WERI-Rb-1 (cell line): ENCODE results near the gene C4orf33.

ENCODE experiments used
- DNase-seq: peaks from one replicate; pipeline ENCODE4 v3.0.0-alpha.2; 2020
- H3K27ac ChIP-seq: fragments of 250-450 bp; sonication (Bioruptor Pico); 2 replicates; pipeline ENCODE4 v1.5.1; 2020; ENCODE audit warnings: mild to moderate bottlenecking, moderate library complexity
- H3K27me3 ChIP-seq: fragments of 250-450 bp; sonication (Bioruptor Pico); 2 replicates; pipeline ENCODE4 v1.5.1; 2021; ENCODE audit warnings: mild to moderate bottlenecking, low read depth, moderate library complexity; ENCODE audit not compliant: insufficient read depth, severe bottlenecking
- H3K36me3 ChIP-seq: fragments of 250-450 bp; sonication (Bioruptor Pico); 2 replicates; pipeline ENCODE4 v1.5.1; 2020; ENCODE audit warnings: mild to moderate bottlenecking, moderate library complexity
- H3K4me3 ChIP-seq: 2 replicates; pipeline ENCODE4 v1.5.1; 2011; ENCODE audit warnings: low read depth, mild to moderate bottlenecking, control low read depth, low read length
- H3K9me3 ChIP-seq: fragments of 250-450 bp; sonication (Bioruptor Pico); 2 replicates; pipeline ENCODE4 v1.5.1; 2021; ENCODE audit warnings: mild to moderate bottlenecking, moderate library complexity; ENCODE audit not compliant: severe bottlenecking
- TF ChIP-seq, protein P1 (sequence below): IDR thresholded peaks from 2 replicates; pipeline ENCODE4 v1.5.1; 2011; ENCODE audit warnings: low read depth, mild to moderate bottlenecking, control low read depth, inconsistent platforms, low read length

The C4orf33 gene

GRCh38 chr4:129145222-129145730 lies 49.3 kb downstream of the C4orf33 start:
- no peak overlapping the region for H3K4me3 ChIP-seq
- no peaks in the 10 kb centered on the region for H3K27me3 ChIP-seq
- no peaks in the 10 kb centered on the region for H3K9me3 ChIP-seq
- H3K36me3 ChIP-seq: no peaks in the 10 kb centered on the region
- DNase-seq: no peak
- H3K27ac ChIP-seq: no peak overlapping the region
- TF ChIP-seq, protein P1, sequence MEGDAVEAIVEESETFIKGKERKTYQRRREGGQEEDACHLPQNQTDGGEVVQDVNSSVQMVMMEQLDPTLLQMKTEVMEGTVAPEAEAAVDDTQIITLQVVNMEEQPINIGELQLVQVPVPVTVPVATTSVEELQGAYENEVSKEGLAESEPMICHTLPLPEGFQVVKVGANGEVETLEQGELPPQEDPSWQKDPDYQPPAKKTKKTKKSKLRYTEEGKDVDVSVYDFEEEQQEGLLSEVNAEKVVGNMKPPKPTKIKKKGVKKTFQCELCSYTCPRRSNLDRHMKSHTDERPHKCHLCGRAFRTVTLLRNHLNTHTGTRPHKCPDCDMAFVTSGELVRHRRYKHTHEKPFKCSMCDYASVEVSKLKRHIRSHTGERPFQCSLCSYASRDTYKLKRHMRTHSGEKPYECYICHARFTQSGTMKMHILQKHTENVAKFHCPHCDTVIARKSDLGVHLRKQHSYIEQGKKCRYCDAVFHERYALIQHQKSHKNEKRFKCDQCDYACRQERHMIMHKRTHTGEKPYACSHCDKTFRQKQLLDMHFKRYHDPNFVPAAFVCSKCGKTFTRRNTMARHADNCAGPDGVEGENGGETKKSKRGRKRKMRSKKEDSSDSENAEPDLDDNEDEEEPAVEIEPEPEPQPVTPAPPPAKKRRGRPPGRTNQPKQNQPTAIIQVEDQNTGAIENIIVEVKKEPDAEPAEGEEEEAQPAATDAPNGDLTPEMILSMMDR: no peak

DNA sequence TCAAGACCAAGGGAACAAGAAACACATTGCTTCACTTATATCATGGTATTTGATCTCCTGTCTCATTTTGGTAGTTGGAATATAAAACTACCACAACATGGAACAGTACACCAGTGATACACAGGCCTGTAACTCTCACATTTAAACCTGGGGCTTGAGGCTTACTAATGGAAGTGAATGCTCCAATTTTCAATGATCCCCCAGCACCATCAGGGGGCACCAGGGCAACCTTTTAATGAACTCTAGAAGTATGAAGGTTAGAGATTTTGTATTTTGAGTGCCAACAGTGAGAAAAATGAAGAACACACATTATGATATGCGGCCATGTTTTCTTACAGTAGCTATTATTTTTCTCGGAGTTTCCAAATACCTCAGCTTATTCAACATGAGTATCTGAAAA lies 50.7 kb downstream of the C4orf33 start:
- Histone ChIP-seq H3K27ac (no peak overlapping the region), H3K4me3 (no peak overlapping the region), H3K9me3 (no peaks in the 10 kb centered on the region), H3K27me3 (no peaks in the 10 kb centered on the region), H3K36me3 (no peaks in the 10 kb centered on the region)
- DNase-seq: no peak
- TF ChIP-seq, protein P1: no peak

DNA sequence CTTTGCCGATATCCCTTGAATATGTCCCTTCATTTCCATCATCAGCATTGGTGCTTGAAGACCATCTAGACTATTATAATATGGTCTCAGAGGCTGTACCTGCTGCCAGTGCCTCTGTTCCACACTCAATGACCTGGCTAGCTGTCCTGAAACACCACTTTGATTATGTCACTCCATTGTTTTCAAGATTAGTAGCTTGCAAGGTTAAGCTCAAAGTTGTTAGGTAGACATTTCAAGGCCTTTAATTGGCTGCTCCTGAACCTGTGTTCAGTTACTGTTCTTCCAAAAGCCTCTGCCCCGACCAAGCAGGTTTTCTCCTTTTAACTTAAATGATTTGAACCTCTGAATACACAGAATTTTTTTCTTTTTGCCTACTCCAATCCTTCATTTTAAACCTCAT lies 52.9 kb downstream of the C4orf33 start:
- no peaks in the 10 kb centered on the region for H3K9me3 ChIP-seq

GRCh38 chr4:129149906-129150305 lies 54.0 kb downstream of the C4orf33 start:
- DNase-seq: no peak
- Histone ChIP-seq H3K9me3 (no peaks in the 10 kb centered on the region), H3K27ac (no peak overlapping the region), H3K27me3 (no peaks in the 10 kb centered on the region), H3K36me3 (no peaks in the 10 kb centered on the region), H3K4me3 (no peak overlapping the region)
- TF ChIP-seq, protein P1: no peak

More for the DNA sequence above, 52.9 kb downstream of the C4orf33 start:
- H3K36me3 ChIP-seq: no peaks in the 10 kb centered on the region
- TF ChIP-seq, protein P1: no peak
- no peaks in the 10 kb centered on the region for H3K27me3 ChIP-seq
- H3K4me3 ChIP-seq: no peak overlapping the region
- no peak for DNase-seq
- no peak overlapping the region for H3K27ac ChIP-seq

DNA sequence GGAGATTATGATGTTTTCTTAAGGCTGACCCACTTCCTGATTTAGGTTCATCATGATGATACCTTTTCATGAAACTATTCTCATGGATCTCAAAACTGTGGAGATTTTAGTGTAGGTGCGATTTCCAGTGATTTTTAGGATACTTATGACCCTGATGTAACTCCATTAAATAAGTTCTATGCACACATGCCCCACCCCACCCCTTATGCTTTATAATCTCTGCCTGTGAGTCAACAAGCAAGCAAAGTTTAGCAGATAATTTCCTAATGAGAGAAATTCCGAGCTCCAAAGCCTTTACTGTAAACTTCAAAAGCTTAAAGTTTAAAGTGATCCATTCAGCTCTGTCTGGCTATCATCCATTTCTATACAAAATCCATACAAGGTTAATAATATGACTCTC lies 56.4 kb downstream of the C4orf33 start:
- Histone ChIP-seq H3K4me3 (no peak overlapping the region), H3K27me3 (no peaks in the 10 kb centered on the region), H3K27ac (no peak overlapping the region), H3K36me3 (no peaks in the 10 kb centered on the region), H3K9me3 (no peaks in the 10 kb centered on the region)
- DNase-seq: no peak
- TF ChIP-seq, protein P1: no peak

- TF ChIP-seq, protein P1: no peak
- H3K27ac ChIP-seq: no peak overlapping the region
- no peaks in the 10 kb centered on the region for H3K9me3 ChIP-seq
- H3K4me3 ChIP-seq: no peak overlapping the region
- no peaks in the 10 kb centered on the region for H3K36me3 ChIP-seq
- H3K27me3 ChIP-seq: no peaks in the 10 kb centered on the region
- no peak for DNase-seq
Observed at GRCh38 chr4:129153700-129154099, 57.7 kb downstream of the C4orf33 start.
